ENCODE results near the gene FBN3. TPM values are rescaled to one million over a fixed set of nuclear protein-coding genes. Genes with fewer than 3 reads are reported as not detected.

Gene FBN3
- total RNA-seq, 4 donors from 2014 or later: under 0.01 TPM; not detected in 3

GRCh38 chr19:8185343-8186068, 36.1 kb upstream of the FBN3 start:
- TF ChIP-seq EP300 (IDR thresholded peaks at IDR 0.05) (no peak), CTCF (IDR thresholded peaks at IDR 0.05) (no peak), POLR2AphosphoS5 (IDR thresholded peaks at IDR 0.05) (no peak), POLR2A (IDR thresholded peaks at IDR 0.05; ENCODE audit: low read depth) (no peak)
- Histone ChIP-seq H3K36me3 (no peaks in the 10 kb centered on the region), H3K27me3 (no peaks in the 10 kb centered on the region), H3K4me3 (no peak overlapping the region), H3K4me1 (peaks cover 0 to 4% (median 0%) of the 10 kb centered on the region in 4 donors), H3K9me3 (no peaks in the 10 kb centered on the region), H3K27ac (replicated peaks in 1 of 4) (no peak overlapping the region)
- DNase-seq (ENCODE audit: extremely low spot score): no peak
- intact Hi-C loops (cut with DNase I): no loop called here
- 84% methylated on average over 5 of the region's 5 CpGs for WGBS

- H3K27me3 ChIP-seq: no peaks in the 10 kb centered on the region
- H3K36me3 ChIP-seq: no peaks in the 10 kb centered on the region
- intact Hi-C loops (cut with DNase I): no loop called here
- WGBS: 92% methylated on average over 9 of the region's 9 CpGs
- no peak overlapping the region for H3K4me3 ChIP-seq
- no peaks in the 10 kb centered on the region for H3K9me3 ChIP-seq
- H3K4me1 ChIP-seq: peaks cover 0 to 15% (median 7%) of the 10 kb centered on the region in 4 donors
- H3K27ac ChIP-seq (replicated peaks in 1 of 4): no peak overlapping the region
- TF ChIP-seq POLR2A (IDR thresholded peaks at IDR 0.05; ENCODE audit: low read depth): no peak
- no peak for TF ChIP-seq POLR2AphosphoS5 (IDR thresholded peaks at IDR 0.05)
- TF ChIP-seq CTCF (IDR thresholded peaks at IDR 0.05): no peak
- TF ChIP-seq EP300 (IDR thresholded peaks at IDR 0.05): no peak
- DNase-seq (ENCODE audit: extremely low spot score): no peak
Observed at GRCh38 chr19:8184274-8184673, 34.9 kb upstream of the FBN3 start.

GRCh38 chr19:8180018-8180417, 30.6 kb upstream of the FBN3 start:
- no peaks in the 10 kb centered on the region for H3K9me3 ChIP-seq
- no peak overlapping the region for H3K27ac ChIP-seq (replicated peaks in 1 of 4)
- TF ChIP-seq EP300 (IDR thresholded peaks at IDR 0.05) (no peak), CTCF (IDR thresholded peaks at IDR 0.05) (no peak), POLR2AphosphoS5 (IDR thresholded peaks at IDR 0.05) (no peak), POLR2A (IDR thresholded peaks at IDR 0.05; ENCODE audit: low read depth) (no peak)
- peaks cover 0 to 18% (median 8%) of the 10 kb centered on the region in 4 donors for H3K4me1 ChIP-seq
- H3K4me3 ChIP-seq: no peak overlapping the region
- intact Hi-C loops (cut with DNase I): no loop called here
- H3K36me3 ChIP-seq: no peaks in the 10 kb centered on the region
- WGBS: 58% methylated on average over 6 of the region's 6 CpGs
- no peak for DNase-seq (ENCODE audit: extremely low spot score)
- H3K27me3 ChIP-seq: no peaks in the 10 kb centered on the region

GRCh38 chr19:8174706-8175105, 25.3 kb upstream of the FBN3 start:
- Histone ChIP-seq H3K27me3 (no peaks in the 10 kb centered on the region), H3K9me3 (no peaks in the 10 kb centered on the region), H3K4me1 (peaks cover 0 to 7% (median 3%) of the 10 kb centered on the region in 4 donors), H3K27ac (replicated peaks in 1 of 4) (no peak overlapping the region), H3K36me3 (no peaks in the 10 kb centered on the region), H3K4me3 (no peak overlapping the region)
- intact Hi-C loops (cut with DNase I): no loop called here
- TF ChIP-seq POLR2AphosphoS5 (IDR thresholded peaks at IDR 0.05) (no peak), CTCF (IDR thresholded peaks at IDR 0.05) (no peak), EP300 (IDR thresholded peaks at IDR 0.05) (no peak), POLR2A (IDR thresholded peaks at IDR 0.05; ENCODE audit: low read depth) (no peak)
- DNase-seq (ENCODE audit: extremely low spot score): no peak
- WGBS: 92% methylated on average over 9 of the region's 9 CpGs

DNA sequence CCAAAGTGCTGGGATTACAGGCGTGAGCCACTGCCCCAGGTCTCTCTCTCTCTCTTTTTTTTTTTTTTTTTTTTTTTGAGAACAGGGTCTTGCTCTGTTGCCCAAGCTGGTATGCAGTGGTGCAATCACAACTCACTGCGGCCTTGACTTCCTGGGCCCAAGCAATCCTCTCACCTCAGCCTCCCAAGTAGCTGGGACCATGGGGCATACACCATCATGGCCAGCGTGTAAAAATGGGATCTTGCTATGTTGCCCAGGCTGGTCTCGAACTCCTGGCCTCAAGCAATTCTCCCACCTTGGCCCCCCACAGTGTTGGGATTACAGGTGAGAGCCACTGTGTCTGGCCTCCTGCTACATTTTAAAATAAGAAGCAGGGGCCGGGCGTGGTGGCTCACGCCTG, 19.1 kb upstream of the FBN3 start:
- DNase-seq (ENCODE audit: extremely low spot score): no peak
- H3K36me3 ChIP-seq: no peaks in the 10 kb centered on the region
- H3K27me3 ChIP-seq: no peaks in the 10 kb centered on the region
- no peak overlapping the region for H3K4me3 ChIP-seq
- H3K27ac ChIP-seq (replicated peaks in 1 of 4): no peak overlapping the region
- no peaks in the 10 kb centered on the region for H3K4me1 ChIP-seq
- intact Hi-C loops (cut with DNase I): no loop called here
- no peaks in the 10 kb centered on the region for H3K9me3 ChIP-seq
- TF ChIP-seq EP300 (IDR thresholded peaks at IDR 0.05): no peak
- no peak for TF ChIP-seq CTCF (IDR thresholded peaks at IDR 0.05)
- TF ChIP-seq POLR2A (IDR thresholded peaks at IDR 0.05; ENCODE audit: low read depth): no peak
- no peak for TF ChIP-seq POLR2AphosphoS5 (IDR thresholded peaks at IDR 0.05)
- WGBS: 96% methylated on average over 7 of the region's 7 CpGs
